Endothelial cell (in vitro differentiated cells): ENCODE measurements around the gene PLA2G4E. TPM values are rescaled to one million over a fixed set of nuclear protein-coding genes. Genes with fewer than 3 reads are reported as not detected.

ENCODE experiments used
- DNase-seq: peaks from one replicate; pipeline ENCODE4 v3.0.0; 2021; ENCODE audit warnings: low spot score
- H3K27ac Mint-ChIP-seq: one replicate; pipeline ENCODE4 v1.8.0; 2021; ENCODE audit warnings: mixed read lengths, inconsistent platforms; ENCODE audit not compliant: unreplicated experiment
- H3K27me3 Mint-ChIP-seq: one replicate; pipeline ENCODE4 v1.8.0; 2021; ENCODE audit warnings: mild to moderate bottlenecking, moderate library complexity, mixed read lengths, inconsistent platforms; ENCODE audit not compliant: unreplicated experiment
- H3K36me3 Mint-ChIP-seq: one replicate; pipeline ENCODE4 v1.8.0; 2021; ENCODE audit warnings: mild to moderate bottlenecking, low read depth, mixed read lengths, inconsistent platforms; ENCODE audit not compliant: unreplicated experiment
- H3K4me1 Mint-ChIP-seq: one replicate; pipeline ENCODE4 v1.8.0; 2021; ENCODE audit warnings: mild to moderate bottlenecking, mixed read lengths, inconsistent platforms; ENCODE audit not compliant: unreplicated experiment
- H3K4me3 Mint-ChIP-seq: one replicate; pipeline ENCODE4 v1.8.0; 2021; ENCODE audit warnings: mild to moderate bottlenecking, mixed read lengths, inconsistent platforms; ENCODE audit not compliant: unreplicated experiment
- H3K9me3 Mint-ChIP-seq: one replicate; pipeline ENCODE4 v1.8.0; 2021; ENCODE audit warnings: mixed read lengths, inconsistent platforms; ENCODE audit not compliant: unreplicated experiment
- CTCF ChIP-seq: fragments of 200-600 bp; sonication (generic); IDR thresholded peaks from one replicate; pipeline ENCODE4 v1.5.0; 2021; ENCODE audit warnings: antibody characterized with exemption; ENCODE audit not compliant: unreplicated experiment
- total RNA-seq: library from RNA; stranded (reverse); fragmentation: NEBNext Ultra II Directional; extraction: Animal tissue kit (Norgen Biotek cat#: 25700); gene quantifications from one replicate; pipeline ENCODE4 v1.2.1, GENCODE V29; 2021; ENCODE audit not compliant: unreplicated experiment

PLA2G4E gene
- total RNA-seq, 1 donor from 2014 or later = not detected

- Mint-ChIP-seq H3K9me3 (no peaks in the 10 kb centered on the region), H3K36me3 (no peaks in the 10 kb centered on the region)
Observed at GRCh38 chr15:42058791-42059190, 37.9 kb upstream of the PLA2G4E start.

DNA sequence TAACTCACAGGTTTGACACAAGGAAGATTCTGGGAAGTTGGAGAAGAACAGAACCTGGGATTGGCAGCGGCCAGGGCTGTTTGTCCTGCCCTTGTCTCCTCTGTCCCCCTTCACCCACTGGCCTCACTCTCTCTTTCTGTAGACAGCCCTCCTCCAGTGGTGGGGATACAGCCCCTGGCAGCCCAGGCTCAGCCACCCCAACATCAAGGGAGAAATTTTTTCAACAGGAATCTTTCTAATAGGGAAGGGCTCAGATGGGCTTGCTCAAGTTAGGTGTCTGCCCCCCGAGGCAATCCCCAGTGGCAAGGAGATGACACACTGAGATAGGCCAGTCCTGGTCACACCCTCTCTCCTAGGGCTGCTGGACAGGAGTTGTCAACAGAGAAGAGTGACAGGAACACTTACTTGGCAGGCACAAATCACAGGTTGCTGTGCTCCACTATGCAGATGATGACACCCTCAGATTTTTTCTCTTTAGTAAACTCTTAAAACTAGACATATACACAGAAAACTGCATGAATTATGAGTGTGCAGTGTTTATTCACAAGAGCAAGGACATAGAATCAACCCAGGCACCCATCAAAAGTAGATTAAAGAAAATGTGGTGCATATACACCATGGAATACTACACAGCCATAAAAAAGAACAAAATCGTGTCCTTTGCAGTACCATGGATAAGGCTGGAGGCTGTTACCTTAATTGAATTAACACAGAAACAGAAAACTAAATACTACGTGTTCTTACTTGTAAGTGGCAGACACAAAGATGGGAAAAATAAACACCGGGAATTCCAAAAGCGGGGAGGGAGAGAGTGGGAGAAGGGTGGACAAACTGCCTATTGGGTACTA, 37.2 kb upstream of the PLA2G4E start:
- Mint-ChIP-seq H3K27ac (no peak overlapping the region), H3K36me3 (no peaks in the 10 kb centered on the region), H3K27me3 (peaks cover 3% of the 10 kb centered on the region), H3K4me3 (no peak overlapping the region), H3K9me3 (no peaks in the 10 kb centered on the region), H3K4me1 (peaks cover 9% of the 10 kb centered on the region)
- no peak for TF ChIP-seq CTCF
- DNase-seq = no peak

More at GRCh38 chr15:42058791-42059190, 37.9 kb upstream of the PLA2G4E start:
- no peak overlapping the region for H3K27ac Mint-ChIP-seq
- H3K27me3 Mint-ChIP-seq = peaks cover 3% of the 10 kb centered on the region
- no peak for DNase-seq
- H3K4me1 Mint-ChIP-seq = peaks cover 8% of the 10 kb centered on the region
- TF ChIP-seq CTCF = no peak
- no peak overlapping the region for H3K4me3 Mint-ChIP-seq

DNA sequence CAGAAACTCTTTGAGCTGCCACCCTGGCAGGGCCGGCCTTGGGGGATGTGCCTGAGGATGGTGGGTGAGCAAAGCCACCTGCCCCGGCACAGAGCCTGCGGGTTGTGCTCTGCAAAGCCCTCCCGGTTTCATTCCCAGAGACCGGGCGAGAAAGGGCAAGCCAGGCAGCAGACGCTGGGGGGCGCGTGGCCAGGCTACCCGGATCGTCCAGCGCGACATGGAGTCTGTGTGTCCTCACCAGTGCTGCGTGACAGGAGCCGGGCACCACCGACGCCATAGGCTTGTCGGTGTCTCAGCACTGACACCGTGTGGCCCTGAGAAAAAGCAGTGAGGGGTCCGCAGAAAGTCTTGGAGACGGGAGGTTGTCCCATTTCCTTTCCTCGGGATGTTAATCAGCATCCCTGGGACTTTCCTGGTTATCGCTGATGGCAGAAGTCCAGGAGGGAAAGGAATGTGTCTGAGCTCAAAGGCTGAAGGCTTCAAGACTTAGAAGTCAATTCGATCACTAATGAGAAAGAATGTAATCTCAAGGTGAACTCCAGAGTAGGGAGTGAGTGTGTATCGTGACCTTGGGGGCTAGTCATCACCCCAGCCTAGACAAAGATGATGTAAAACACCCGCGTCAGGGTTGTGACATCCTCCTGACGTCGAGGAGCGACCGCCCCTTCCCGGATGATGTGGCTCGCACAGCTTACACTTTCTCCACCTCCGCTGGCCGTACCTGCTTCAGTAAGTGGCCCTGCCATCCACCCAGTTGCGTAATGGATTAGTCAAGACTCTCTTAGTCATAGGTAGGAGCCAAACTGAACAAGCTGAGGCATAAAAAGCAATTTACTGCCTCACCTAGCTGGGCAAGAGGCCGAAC, 36.3 kb upstream of the PLA2G4E start:
- peak; percentile 89 for DNase-seq
- no peak overlapping the region for H3K27ac Mint-ChIP-seq
- no peaks in the 10 kb centered on the region for H3K9me3 Mint-ChIP-seq
- H3K36me3 Mint-ChIP-seq = no peaks in the 10 kb centered on the region
- H3K4me1 Mint-ChIP-seq = peaks cover 14% of the 10 kb centered on the region
- H3K27me3 Mint-ChIP-seq = peaks cover 3% of the 10 kb centered on the region
- TF ChIP-seq CTCF = peak; percentile 38
- no peak overlapping the region for H3K4me3 Mint-ChIP-seq

GRCh38 chr15:42053914-42054313, 33.1 kb upstream of the PLA2G4E start:
- H3K9me3 Mint-ChIP-seq = no peaks in the 10 kb centered on the region
- peaks cover 18% of the 10 kb centered on the region for H3K4me1 Mint-ChIP-seq
- no peaks in the 10 kb centered on the region for H3K36me3 Mint-ChIP-seq
- no peak for DNase-seq
- H3K4me3 Mint-ChIP-seq = no peak overlapping the region
- H3K27ac Mint-ChIP-seq = no peak overlapping the region
- TF ChIP-seq CTCF = no peak
- peaks cover 4% of the 10 kb centered on the region for H3K27me3 Mint-ChIP-seq
